GM19023 (cell line): ENCODE data around the gene APOBEC3A.
"Not testable (repeated sequence)": the region's sequence is repeated elsewhere in the genome, so short reads cannot be mapped to it uniquely, and the experiment has no call there.

ENCODE experiments used
- ATAC-seq: cut with Tn5 transposase; IDR thresholded peaks from one replicate; pipeline ENCODE4 v1.9.1; 2021; ENCODE audit warnings: mild to moderate bottlenecking, moderate library complexity; ENCODE audit not compliant: unreplicated experiment

The APOBEC3A gene

DNA sequence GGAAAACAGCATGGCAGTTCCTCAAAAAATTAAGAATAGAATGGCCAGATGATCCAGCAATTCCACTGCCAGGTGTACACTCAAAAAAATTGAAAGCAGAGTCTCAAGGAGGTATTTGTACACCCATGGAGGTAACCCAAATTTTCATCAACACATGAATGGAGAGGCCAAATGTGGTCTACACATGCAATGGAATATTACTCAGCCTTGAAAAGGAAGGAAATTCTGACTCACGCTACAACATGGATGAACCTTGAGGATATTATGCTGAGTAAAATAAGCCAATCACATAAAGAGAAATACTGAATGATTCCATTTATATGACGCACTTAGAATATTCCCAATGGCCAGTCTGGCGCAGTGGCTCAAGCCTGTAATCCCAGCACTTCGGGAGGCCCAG is 19.9 kb downstream of the APOBEC3A start:
- ATAC-seq: not testable (repeated sequence)

GRCh38 chr22:38980587-38980986 is 23.2 kb downstream of the APOBEC3A start:
- ATAC-seq: not testable (repeated sequence)

GRCh38 chr22:38981005-38981991 is 23.9 kb downstream of the APOBEC3A start:
- no peak for ATAC-seq

- ATAC-seq: peak; percentile 56
Observed at GRCh38 chr22:38981992-38982927, 24.9 kb downstream of the APOBEC3A start, which contains the start of gene APOBEC3B. TSS of gene APOBEC3B (plus strand) at chr22:38982347. CDS start at chr22:38982454, 107 bp downstream.

DNA sequence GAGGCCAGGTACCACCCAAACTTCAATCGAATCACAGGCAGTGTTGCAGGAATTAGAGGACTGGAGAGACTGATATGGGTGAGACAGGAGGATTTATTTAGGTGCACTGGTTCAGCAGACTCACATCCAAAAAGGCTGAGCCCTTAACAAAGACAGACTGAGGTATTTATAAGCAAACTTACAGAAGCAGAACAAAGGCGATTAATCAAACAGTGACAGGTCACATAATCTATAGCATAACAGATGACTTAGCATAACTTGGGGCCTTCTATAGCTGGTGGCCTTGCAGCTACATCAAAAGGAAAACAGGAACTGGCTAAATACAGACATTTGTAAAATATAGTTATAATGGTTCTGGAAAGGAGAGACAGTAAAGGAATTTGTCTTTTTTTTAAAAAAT is 26.8 kb downstream of the APOBEC3A start:
- ATAC-seq: no peak

DNA sequence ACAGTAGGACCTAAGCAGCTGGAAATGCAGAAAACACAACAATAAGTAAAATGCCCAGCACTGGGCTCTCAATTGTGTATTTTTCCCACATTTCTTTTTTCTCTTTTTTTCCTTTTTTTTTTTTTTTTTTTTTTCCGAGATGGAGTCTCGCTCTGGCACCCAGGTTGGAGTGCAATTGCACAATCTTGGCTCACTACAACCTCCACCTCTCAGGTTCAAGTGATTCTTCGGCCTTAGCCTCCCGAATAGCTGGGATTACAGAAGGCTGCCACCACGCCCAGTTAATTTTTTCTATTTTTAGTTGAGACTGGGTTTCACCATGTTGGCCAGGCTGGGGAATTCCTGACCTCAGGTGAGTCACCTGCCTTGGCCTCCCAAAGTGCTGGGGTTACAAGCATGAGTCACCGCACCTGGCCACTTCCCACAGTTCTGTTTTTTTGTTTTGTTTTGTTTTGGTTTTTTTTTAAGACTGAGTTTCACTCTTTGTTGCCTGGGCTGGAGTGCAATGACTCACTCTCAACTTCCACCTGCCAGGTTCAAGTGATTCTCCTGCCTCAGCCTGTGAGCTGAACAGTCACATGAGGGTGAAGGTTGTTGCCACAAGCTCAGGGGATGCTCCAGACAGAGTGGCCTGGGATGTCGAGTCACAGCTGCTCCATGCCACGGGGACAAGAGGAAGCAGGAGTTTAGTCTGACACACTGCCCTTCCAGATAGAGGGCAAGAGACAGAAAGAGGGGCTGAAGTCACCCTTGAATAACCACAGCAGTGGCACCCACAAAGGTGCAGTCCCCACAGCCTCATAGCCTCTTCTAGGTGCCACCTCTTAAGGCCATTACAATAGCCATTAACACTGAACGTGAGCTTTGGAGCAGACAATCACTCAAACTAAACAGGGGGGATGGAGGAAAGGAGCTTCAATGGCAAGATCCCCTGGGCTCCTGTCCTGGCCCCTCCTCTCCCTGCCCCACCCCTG is 27.7 kb downstream of the APOBEC3A start:
- peak; percentile 64 for ATAC-seq

- ATAC-seq: no peak
Observed at GRCh38 chr22:38986629-38987028, 29.2 kb downstream of the APOBEC3A start.

- no peak for ATAC-seq
Observed at GRCh38 chr22:38987171-38987895, 29.9 kb downstream of the APOBEC3A start.

- ATAC-seq: no peak
Observed at GRCh38 chr22:38989466-38989865, 32.1 kb downstream of the APOBEC3A start.

DNA sequence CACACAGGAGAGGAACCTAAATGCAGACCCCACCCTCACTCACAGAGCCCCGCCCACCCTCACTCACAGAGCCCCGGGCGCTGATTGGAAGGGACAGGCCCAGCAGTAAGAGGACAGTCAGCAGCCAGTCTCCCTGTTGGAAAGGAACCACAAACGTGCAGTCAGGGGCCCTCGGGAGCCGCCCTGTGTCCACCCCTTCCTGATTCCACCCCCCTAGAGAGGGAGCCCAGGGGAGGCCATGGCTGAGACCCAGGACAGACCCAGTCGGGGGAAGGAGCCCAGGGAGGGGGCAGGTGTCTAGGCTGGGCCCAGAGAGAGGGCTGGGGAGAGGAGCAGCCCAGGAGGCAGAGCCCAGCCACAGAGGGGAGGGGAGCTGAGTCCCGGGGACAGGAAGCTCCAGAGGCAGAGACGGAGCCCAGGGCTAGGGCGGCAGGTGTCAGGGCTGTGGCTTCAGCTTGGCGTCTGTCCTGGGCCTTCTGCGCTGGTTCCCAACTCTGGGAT is 35.5 kb downstream of the APOBEC3A start:
- ATAC-seq: not testable (repeated sequence)

GRCh38 chr22:38996105-38996504 is 38.7 kb downstream of the APOBEC3A start:
- ATAC-seq: no peak

GRCh38 chr22:38997518-38997917 is 40.1 kb downstream of the APOBEC3A start:
- no peak for ATAC-seq

GRCh38 chr22:39003165-39003638 is 45.8 kb downstream of the APOBEC3A start:
- ATAC-seq: peak; percentile 55

DNA sequence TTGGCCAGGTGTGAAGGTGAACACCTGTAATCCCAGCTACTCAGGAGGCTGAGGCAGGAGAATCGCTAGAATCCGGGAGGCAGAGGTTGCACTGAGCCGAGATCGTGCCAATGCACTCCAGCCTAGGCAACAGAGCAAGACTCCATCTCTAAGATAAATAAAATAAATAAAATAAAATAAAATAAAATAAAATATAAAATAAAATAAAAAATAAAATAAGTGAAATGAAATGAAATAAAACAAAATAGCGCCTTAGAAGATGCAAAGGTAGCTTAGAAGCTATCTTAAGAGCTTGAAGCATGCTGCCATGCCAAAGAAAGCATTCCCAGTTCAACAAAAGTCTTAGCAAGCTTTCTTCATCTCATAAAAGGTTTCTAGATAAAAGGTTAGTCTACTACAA is 49.8 kb downstream of the APOBEC3A start:
- ATAC-seq: no peak

- ATAC-seq: not testable (repeated sequence)
Observed at GRCh38 chr22:39008271-39008850, 51.0 kb downstream of the APOBEC3A start.

DNA sequence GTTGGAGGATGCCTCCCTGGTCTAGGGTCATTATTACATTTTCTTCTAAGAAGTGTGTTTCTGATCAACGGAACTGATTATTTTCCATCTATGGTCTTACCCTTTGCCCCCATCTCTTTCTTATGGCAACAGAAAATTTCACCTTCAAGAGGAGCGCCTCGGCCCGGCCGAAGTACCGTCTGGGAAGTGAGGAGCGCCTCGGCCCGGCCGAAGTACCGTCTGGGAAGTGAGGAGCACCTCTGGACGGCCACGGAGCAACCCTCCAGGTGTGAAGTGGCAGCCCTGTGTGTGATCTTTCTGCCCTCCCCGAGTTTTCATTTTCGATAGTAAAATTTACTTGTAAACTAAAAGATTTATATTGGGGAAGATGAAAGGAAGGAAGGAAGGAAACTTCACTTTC is 53.5 kb downstream of the APOBEC3A start:
- ATAC-seq: no peak
